SHP77 treated with DMSO at 0.1 percent for 48 hours (cell line): ENCODE data around the gene ZNF223.

ENCODE experiments used
- DNase-seq: peaks from one replicate; lab custom pipeline; 2025; lab: John Stamatoyannopoulos, UW

Gene ZNF223

GRCh38 chr19:44071824-44072542 lies 20.1 kb downstream of the ZNF223 start, which contains the start of gene ZNF284:
Gene ZNF284, plus strand, starts transcription at chr19:44072159. Its CDS starts 4,231 bp downstream, at chr19:44076390.
- DNase-seq = peak; percentile 85

DNA sequence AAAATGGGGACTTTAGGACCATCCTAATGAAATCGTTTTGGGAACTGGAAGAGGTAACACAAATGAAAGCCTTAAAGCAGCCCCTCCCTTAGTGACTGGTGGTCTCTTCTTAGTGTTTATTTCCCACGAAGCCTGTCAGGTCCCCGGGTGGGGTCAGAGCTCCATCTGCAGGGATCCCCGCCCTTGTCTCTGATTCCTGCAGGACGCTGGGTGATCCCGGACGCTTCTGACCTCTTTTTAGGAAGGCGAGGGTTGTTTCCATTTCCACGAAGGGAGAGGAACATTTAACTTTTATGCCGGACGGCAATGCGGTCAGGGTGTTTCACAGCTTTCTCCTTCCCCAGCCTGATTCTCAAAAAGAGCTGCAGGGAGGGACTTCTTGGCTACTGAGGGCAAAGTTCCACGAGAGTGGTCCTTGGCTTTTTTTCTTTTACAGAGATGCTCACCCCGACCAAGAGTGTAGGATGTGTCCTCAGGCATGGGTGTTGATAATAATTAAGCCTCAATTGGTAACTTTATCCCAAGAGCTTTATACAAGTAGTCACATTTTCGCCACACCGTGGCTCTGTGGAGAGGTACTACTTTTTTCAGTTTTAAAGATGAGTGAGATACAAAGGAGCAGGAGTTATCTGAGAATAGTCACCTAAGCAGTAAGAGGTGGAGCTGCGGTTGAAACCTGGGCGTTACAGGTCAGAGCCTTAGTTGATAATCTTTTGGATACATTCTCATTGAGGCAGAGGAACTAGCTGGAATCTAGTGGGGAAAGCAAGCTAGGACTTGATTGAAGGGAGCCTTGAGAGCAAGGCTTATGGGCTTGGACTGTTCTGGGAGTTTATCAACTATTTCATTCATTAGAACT lies 20.9 kb downstream of the ZNF223 start:
- no peak for DNase-seq

GRCh38 chr19:44076325-44076724 lies 24.5 kb downstream of the ZNF223 start:
- no peak for DNase-seq

- DNase-seq = no peak
Measured at GRCh38 chr19:44092108-44092507, 40.3 kb downstream of the ZNF223 start.

DNA sequence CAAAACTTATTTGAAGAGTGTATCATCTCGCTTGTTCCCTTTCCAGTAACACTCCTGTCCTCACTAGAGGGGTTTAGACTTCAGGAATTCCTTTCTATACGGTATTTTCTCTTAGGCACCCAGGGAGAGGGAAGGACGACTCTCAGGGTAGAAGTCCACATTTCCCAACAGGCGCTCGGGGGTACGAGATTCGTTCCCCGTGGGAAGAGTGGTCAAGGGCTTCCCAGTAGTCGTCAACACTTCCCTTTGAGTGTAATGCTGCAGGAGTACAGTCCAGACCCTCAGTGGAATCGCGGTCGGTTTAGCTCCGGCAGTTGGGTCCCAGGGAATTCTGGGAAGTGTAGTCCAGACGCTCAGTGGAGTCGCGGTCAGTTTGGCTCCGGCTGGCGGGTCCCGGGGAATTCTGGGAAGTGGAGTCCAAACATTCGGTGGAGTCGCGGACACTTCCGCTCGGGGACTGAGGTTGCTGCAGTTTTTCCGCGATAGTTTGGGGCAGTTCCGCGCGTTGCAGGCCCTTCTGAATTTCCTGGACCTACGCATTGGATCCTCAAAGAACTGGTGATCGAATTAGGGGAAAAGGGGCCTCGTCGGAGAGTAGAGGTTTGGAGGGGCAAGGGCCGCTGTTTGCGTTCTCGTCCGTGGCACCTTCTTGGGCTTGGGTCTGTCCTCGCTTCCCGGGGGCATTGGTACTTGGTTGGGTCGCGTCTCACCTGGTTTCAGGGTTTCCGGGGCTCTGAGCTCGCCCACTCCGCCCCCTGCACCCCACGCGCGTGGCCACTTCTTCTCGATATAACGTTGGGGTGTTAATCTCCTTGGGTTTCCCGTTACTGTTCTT lies 42.3 kb downstream of the ZNF223 start, which contains the start of gene ZNF224:
Gene ZNF224, plus strand, starts transcription at position 431 of the 835 bp plus-strand sequence. CDS start 3,513 bp downstream, outside the sequence.
- DNase-seq = peak; percentile 92

DNA sequence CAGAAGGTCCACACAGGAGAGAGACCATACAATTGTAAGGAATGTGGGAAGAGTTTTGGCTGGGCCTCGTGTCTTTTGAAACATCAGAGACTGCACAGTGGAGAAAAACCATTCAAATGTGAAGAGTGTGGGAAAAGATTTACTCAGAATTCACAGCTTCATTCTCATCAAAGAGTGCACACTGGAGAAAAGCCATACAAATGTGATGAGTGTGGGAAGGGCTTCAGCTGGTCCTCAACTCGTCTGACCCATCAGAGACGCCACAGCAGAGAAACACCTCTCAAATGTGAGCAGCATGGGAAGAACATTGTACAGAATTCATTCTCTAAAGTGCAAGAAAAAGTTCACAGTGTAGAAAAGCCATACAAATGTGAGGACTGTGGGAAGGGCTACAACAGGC lies 55.9 kb downstream of the ZNF223 start:
- DNase-seq = no peak

- DNase-seq = no peak
Measured at GRCh38 chr19:44109458-44109857, 57.6 kb downstream of the ZNF223 start.

DNA sequence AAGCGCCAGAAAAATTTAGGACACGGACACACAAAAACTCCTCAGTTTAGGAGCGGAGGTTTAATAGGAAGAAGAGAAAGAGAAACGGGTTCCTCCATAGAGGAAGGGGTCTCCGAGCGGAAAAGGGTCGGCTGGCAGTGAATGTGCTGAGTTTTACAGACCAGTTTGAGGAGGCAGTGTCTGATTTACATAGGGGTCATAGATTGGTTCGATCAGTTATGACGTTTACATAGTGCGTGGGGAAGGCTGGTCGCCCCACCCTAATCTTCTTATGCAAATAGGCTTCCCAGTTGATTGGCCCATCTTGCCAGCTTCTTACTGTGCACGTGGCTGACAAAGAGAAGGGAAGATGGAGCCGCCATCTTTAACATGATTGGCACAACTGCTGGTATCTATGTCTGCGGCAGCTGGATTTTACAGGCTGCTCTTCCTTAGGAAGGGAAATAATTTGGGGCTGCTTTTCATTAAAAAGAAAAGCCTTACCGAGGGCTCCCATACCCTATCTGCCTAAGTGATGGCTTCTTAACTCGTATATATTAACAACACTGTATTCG lies 60.2 kb downstream of the ZNF223 start:
- no peak for DNase-seq

- DNase-seq = no peak
Measured at GRCh38 chr19:44112802-44113137, 60.9 kb downstream of the ZNF223 start.

GRCh38 chr19:44113138-44113783 lies 61.4 kb downstream of the ZNF223 start, which contains the start of gene ZNF225:
Gene ZNF225, plus strand, starts transcription at chr19:44113399. Its CDS starts 2,429 bp downstream, at chr19:44115828.
- peak; percentile 95 for DNase-seq

- DNase-seq = no peak
Measured at GRCh38 chr19:44113784-44114390, 62.1 kb downstream of the ZNF223 start.
